HG02870 (cell line): ENCODE measurements around the gene SENP6.
A peak's percentile ranks its signal among the peaks of the same experiment; 100 is the strongest.
"Not testable (repeated sequence)": the region's sequence is repeated elsewhere in the genome, so short reads cannot be mapped to it uniquely, and the experiment has no call there.

ENCODE experiments used
- ATAC-seq: cut with Tn5 transposase; IDR thresholded peaks from one replicate; pipeline ENCODE4 v1.9.1; 2021; ENCODE audit warnings: mild to moderate bottlenecking, moderate library complexity; ENCODE audit not compliant: unreplicated experiment

The SENP6 gene

DNA sequence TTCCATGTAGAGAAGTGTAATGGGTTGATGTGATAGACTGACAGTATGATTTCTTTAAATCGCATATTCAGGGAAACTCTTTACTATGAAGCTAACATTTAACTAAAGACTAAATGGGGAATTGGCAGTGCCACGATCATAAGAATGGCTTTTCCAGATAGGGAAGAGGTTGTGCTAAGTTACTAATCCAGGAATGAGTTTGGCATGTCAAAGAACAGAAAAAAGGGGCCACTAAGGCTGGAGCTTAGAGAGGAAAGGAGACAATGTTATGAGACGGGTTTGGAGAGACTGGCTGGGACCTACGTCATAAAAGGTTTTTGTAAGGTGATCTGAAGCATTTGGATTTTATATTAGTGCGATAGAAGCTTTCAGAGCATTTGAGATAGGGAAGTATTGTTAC lies 40.6 kb downstream of the SENP6 start:
- ATAC-seq: no peak

DNA sequence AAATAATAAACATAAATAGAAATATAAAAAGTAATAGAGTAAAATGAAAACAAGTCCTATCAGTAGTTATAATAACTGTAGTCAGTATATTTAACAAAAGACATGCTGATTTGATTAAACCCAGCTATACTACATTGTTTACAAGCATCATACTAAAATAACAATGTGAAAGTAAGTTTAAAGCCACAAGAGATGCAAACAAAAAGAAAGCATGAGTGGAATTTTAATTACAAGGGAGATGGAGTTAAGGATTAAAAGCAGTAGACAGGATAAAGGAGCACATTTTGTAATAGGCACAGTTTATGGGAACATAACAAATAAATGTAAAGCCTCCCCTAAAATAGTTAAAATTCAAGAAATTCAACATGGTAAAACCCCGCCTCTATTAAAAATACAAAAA lies 41.5 kb downstream of the SENP6 start:
- ATAC-seq: no peak

- no peak for ATAC-seq
These were observed 54.8 kb downstream of the SENP6 start for GRCh38 chr6:75656479-75656878.

GRCh38 chr6:75657327-75657726 lies 55.6 kb downstream of the SENP6 start:
- ATAC-seq: no peak

GRCh38 chr6:75666592-75666991 lies 64.9 kb downstream of the SENP6 start:
- ATAC-seq: no peak

- ATAC-seq: no peak
These were observed 72.2 kb downstream of the SENP6 start for GRCh38 chr6:75673884-75674283.

DNA sequence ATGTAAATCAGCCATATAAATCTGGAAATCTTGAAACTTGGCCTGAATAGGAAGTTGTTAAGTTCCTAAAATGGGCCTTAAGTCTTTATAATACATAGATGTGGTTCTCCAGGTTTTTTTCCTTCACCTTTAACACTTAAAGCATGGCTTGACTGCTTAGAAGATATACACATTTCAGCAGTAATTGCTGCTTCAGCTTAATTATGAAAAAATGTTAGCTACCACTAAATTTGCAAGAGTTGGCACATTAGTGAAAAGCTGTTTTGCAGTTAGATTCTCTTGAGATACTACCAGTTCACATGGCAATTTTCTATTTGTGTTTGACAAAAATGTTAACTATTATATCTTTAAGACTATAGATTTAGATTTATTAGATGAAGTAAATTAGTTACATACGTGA lies 74.7 kb downstream of the SENP6 start:
- ATAC-seq: no peak

DNA sequence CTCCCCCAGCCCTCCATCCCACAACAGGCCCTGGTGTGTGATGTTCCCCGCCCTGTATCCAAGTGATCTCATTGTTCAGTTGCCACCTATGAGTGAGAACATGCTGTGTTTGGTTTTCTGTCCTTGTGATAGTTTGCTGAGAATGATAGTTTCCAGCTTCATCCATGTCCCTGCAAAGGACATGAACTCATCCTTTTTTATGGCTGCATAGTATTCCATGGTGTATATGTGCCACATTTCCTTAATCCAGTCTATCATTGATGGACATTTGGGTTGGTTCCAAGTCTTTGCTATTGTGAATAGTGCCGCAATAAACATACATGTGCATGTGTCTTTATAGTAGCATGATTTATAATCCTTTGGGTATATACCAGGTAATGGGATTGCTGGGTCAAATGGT lies 80.9 kb downstream of the SENP6 start:
- not testable (repeated sequence) for ATAC-seq

DNA sequence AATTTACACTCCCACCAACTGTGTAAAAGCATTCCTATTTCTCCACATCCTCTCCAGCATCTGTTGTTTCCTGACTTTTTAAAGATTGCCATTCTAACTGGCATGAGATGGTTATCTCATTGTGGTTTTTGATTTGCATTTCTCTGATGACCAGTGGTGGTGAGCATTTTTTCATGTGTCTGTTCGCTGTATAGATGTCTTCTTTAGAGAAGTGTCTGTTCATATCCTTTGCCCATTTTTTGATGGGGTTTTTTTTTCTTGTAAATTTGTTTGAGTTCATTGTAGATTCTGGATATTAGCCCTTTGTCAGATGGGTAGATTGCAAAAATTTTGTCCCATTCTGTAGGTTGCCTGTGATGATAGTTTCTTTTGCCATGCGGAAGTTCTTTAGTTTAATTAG lies 81.3 kb downstream of the SENP6 start:
- ATAC-seq: not testable (repeated sequence)

GRCh38 chr6:75687535-75687934 lies 85.9 kb downstream of the SENP6 start:
- not testable (repeated sequence) for ATAC-seq

DNA sequence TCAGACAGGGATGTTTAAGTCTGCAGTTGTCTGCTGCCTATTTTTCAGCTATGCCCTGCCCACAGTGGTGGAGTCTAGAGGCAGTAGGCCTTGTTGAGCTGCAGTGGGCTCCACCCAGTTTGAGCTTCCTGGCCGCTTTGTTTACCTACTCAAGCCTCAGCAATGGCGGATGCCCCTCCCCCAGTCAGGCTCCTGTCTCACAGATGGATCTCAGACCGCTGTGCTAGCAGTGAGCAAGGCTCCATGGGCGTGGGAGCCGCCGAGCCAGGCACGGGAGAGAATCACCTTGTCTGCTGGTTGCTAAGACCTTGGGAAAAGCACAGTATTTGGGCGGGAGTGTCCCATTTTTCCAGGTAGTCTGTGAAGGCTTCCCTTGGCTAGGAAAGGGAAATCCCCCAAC lies 86.3 kb downstream of the SENP6 start:
- ATAC-seq: not testable (repeated sequence)

- no peak for ATAC-seq
These were observed 87.9 kb downstream of the SENP6 start for GRCh38 chr6:75689576-75689975.

GRCh38 chr6:75691012-75691411 lies 89.3 kb downstream of the SENP6 start:
- ATAC-seq: no peak

GRCh38 chr6:75693534-75693933 lies 91.9 kb downstream of the SENP6 start:
- ATAC-seq: no peak

- ATAC-seq: no peak
These were observed 92.7 kb downstream of the SENP6 start for GRCh38 chr6:75694406-75694805.

GRCh38 chr6:75708334-75708733 lies 106.7 kb downstream of the SENP6 start:
- ATAC-seq: not testable (repeated sequence)

DNA sequence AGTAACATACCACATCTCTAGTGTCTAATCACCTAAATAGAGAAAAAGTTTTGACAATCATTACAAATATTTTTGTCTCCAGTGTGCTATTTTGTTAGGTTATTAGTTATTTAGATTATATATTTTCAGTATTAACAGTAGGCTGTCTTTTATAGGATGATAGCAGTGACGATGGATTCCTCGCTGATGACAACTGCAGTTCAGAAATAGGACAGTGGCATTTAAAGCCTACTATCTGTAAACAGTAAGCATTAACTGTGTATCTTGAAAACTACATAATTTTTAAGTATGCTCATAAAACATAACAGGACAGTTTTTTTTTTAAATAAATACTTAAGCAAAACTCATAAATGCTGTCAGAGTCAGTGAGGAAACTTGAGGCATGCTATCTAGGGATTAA lies 109.5 kb downstream of the SENP6 start:
- no peak for ATAC-seq

DNA sequence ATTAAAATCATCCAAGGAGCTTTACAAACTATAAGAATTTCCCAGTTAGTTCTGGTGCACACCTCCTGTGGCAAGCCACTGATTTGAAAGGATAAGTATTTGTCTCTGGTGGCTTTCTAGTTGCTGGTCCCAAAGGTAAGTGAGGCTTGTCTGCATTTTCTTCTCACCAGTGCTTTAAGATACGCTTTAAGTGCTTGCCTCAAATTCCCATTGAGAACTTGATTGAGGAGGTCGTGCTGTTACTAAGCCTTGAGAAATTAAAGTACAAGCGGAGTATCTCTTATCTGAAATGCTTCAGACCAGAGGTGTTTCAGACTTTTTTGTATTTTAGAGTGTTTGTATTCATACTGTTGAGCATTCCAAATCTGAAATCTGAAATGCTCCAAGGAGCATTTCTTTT lies 117.5 kb downstream of the SENP6 start:
- no peak for ATAC-seq

- ATAC-seq: no peak
These were observed 121.7 kb downstream of the SENP6 start for GRCh38 chr6:75723382-75723781.

DNA sequence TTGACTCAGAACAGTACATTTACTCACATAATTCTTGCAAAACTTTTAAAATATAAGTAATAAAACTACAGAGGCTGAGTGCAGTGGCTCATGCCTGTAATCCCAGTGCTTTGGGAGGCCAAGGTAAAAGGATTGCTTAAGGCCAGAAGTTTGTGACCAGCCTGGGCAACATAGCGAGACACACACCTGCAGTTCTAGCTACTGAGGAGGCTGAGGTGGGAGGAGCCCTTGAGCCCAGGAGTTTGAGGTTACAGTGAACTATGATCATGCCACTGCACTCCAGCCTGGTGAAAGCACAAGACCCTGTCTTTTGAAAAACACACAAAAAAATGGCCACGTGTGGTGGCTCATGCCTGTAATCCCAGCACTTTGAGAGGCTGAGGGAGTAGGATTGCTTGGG lies 125.5 kb downstream of the SENP6 start:
- no peak for ATAC-seq

DNA sequence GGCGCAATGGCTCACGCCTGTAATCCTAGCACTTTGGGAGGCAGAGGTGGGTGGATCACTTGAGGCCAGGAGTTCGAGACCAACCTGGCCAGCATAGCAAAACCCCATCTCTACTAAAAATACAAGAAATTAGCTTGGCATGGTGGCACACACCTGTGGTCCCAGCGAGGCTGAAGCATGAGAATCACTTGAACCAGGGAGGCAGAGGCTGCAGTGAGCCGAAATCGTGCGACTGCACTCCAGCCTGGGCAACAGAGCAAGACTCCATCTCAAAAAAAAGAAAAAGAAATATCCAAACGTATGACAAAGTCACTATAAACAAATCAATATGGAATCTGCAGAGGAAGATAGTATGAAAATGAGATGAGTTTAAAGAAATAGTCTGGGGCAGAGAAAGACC lies 129.3 kb downstream of the SENP6 start:
- ATAC-seq: not testable (repeated sequence)

DNA sequence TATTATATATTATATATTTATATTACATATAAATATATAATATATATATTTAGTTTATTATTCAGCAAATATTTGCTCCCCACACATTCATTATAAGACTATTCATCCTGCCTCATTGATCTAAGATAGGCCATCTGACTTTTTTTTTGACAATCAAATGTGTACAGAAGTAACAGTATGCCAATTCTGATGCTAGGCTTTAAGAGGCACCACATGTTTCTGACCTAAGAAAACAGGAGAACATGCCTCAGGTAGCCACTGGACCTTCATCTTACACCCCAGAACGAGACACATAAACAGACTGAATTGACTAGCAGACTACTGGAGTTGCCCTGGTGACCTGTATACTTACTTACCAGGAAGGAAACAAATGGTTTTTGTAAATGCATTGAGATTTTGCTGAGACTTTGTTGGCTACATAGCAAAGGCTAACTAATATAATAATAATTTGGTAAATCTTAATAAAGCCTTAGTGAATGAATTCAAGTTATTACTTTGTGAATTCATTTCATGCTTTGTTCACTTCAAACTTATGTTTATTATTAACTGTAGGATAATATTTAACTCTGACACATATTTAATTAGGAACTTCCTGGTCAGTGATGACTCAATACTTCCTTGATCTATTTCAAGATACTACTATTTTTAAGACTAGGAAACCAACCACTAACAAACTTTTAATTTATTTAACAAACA lies 134.0 kb downstream of the SENP6 start:
- ATAC-seq: peak; percentile 72

DNA sequence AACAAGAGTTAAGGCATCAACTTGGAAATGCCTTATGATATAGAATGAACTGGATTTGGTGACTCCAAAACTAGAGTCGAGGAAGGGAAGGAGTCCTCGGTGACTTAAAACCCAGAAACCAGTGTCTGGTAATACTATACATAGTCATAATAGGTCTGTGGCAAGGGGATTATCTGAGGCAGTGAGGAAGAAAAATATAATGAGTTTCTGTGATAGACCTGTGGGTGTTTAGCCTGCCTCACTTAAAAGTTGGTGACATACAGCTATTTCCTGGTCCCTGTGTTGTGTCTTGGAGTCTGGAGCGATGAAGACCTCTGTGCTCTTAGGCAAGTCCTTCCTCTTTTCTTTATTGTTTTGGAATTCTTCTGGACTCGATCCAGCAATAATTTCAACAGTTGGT lies 142.3 kb downstream of the SENP6 start:
- ATAC-seq: no peak
